NCI-H774 (cell line): ENCODE measurements around the gene DCTPP1.
"Not testable (repeated sequence)": the region's sequence is repeated elsewhere in the genome, so short reads cannot be mapped to it uniquely, and the experiment has no call there.

Experiments
- DNase-seq: peaks from one replicate; lab custom pipeline; 2025; lab: John Stamatoyannopoulos, UW

The DCTPP1 gene

GRCh38 chr16:30413112-30413806 is 16.6 kb downstream of the DCTPP1 start:
- no peak for DNase-seq

- DNase-seq: peak; percentile 67
Observed at GRCh38 chr16:30409125-30410060, 20.4 kb downstream of the DCTPP1 start.

- no peak for DNase-seq
Observed at GRCh38 chr16:30407804-30408534, 21.9 kb downstream of the DCTPP1 start.

- peak; percentile 79 for DNase-seq
Observed at GRCh38 chr16:30407102-30407803, 22.6 kb downstream of the DCTPP1 start, which contains the start of gene ZNF771. TSS of gene ZNF771 (plus strand) at chr16:30407606. CDS start at chr16:30408054, 448 bp downstream.

- DNase-seq: no peak
Observed at GRCh38 chr16:30406795-30407101, 23.1 kb downstream of the DCTPP1 start.

- DNase-seq: peak; percentile 51
Observed at GRCh38 chr16:30401768-30402425, 27.9 kb downstream of the DCTPP1 start.

GRCh38 chr16:30399435-30400186 is 30.2 kb downstream of the DCTPP1 start:
- no peak for DNase-seq

GRCh38 chr16:30398661-30399434 is 31.0 kb downstream of the DCTPP1 start:
- no peak for DNase-seq

GRCh38 chr16:30397776-30398660 is 31.8 kb downstream of the DCTPP1 start:
- no peak for DNase-seq

- no peak for DNase-seq
Observed at GRCh38 chr16:30397056-30397455, 32.8 kb downstream of the DCTPP1 start.

GRCh38 chr16:30396627-30397026 is 33.2 kb downstream of the DCTPP1 start:
- not testable (repeated sequence) for DNase-seq

- no peak for DNase-seq
Observed at GRCh38 chr16:30395992-30396585, 33.7 kb downstream of the DCTPP1 start.

GRCh38 chr16:30395155-30395991 is 34.5 kb downstream of the DCTPP1 start, which contains the start of gene ZNF48:
TSS of gene ZNF48 (plus strand) at chr16:30395420. CDS start at chr16:30395795, 375 bp downstream.
- DNase-seq: peak; percentile 90

GRCh38 chr16:30394592-30395154 is 35.2 kb downstream of the DCTPP1 start:
- no peak for DNase-seq

- no peak for DNase-seq
Observed at GRCh38 chr16:30383521-30383920, 46.3 kb downstream of the DCTPP1 start.

- DNase-seq: no peak
Observed at GRCh38 chr16:30382111-30382881, 47.5 kb downstream of the DCTPP1 start, which contains the start of gene SEPTIN1. TSS of gene SEPTIN1 (minus strand) at chr16:30382561. CDS start at chr16:30382542, 19 bp downstream.
